Vagina (tissue), 2 donors: ENCODE data around the gene NTNG1.

ENCODE experiments used
- POLR2A ChIP-seq, 2 donors: fragments of 450-650 bp; IDR thresholded peaks; one replicate each; pipeline ENCODE4 v1.6.1; 2017; ENCODE audit warnings: antibody characterized with exemption in 2 of 2, mild to moderate bottlenecking in 2 of 2, moderate library complexity in 2 of 2
- POLR2AphosphoS5 ChIP-seq, 2 donors: sonication (generic); formaldehyde crosslinking; IDR thresholded peaks; one replicate each; pipeline ENCODE4 v1.9.0; 2017; ENCODE audit warnings: antibody characterized with exemption in 2 of 2, mild to moderate bottlenecking in 2 of 2, low read depth in 1 of 2; ENCODE audit not compliant: insufficient read depth in 1 of 2
- TF ChIP-seq, protein P1 (sequence below), 3 experiments: fragments of 450-650 bp in 2 of 3; fragments of 200-600 bp in 1 of 3; sonication (generic) in 1 of 3; IDR thresholded peaks; one replicate each; pipeline ENCODE4 v1.5.1; 2017 to 2019; ENCODE audit warnings: antibody characterized with exemption in 3 of 3, mild to moderate bottlenecking in 2 of 3, moderate library complexity in 2 of 3

DNA sequence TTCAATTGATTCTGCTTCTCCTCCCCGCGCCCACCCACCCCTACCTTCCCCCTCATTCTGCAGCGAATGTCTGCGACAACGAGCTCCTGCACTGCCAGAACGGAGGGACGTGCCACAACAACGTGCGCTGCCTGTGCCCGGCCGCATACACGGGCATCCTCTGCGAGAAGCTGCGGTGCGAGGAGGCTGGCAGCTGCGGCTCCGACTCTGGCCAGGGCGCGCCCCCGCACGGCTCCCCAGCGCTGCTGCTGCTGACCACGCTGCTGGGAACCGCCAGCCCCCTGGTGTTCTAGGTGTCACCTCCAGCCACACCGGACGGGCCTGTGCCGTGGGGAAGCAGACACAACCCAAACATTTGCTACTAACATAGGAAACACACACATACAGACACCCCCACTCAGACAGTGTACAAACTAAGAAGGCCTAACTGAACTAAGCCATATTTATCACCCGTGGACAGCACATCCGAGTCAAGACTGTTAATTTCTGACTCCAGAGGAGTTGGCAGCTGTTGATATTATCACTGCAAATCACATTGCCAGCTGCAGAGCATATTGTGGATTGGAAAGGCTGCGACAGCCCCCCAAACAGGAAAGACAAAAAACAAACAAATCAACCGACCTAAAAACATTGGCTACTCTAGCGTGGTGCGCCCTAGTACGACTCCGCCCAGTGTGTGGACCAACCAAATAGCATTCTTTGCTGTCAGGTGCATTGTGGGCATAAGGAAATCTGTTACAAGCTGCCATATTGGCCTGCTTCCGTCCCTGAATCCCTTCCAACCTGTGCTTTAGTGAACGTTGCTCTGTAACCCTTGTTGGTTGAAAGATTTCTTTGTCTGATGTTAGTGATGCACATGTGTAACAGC lies 339.9 kb downstream of the NTNG1 start:
- TF ChIP-seq, protein P1, sequence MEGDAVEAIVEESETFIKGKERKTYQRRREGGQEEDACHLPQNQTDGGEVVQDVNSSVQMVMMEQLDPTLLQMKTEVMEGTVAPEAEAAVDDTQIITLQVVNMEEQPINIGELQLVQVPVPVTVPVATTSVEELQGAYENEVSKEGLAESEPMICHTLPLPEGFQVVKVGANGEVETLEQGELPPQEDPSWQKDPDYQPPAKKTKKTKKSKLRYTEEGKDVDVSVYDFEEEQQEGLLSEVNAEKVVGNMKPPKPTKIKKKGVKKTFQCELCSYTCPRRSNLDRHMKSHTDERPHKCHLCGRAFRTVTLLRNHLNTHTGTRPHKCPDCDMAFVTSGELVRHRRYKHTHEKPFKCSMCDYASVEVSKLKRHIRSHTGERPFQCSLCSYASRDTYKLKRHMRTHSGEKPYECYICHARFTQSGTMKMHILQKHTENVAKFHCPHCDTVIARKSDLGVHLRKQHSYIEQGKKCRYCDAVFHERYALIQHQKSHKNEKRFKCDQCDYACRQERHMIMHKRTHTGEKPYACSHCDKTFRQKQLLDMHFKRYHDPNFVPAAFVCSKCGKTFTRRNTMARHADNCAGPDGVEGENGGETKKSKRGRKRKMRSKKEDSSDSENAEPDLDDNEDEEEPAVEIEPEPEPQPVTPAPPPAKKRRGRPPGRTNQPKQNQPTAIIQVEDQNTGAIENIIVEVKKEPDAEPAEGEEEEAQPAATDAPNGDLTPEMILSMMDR (IDR thresholded peaks at IDR 0.05), result no peak
- TF ChIP-seq POLR2A (IDR thresholded peaks at IDR 0.05), result no peak
- no peak for TF ChIP-seq POLR2AphosphoS5 (IDR thresholded peaks at IDR 0.05; ENCODE audit: insufficient read depth in 1 of 2, low read depth in 1 of 2)
